Cardiac fibroblast (primary cell): ENCODE measurements around the gene LMBR1.
"Not testable (repeated sequence)": the region's sequence is repeated elsewhere in the genome, so short reads cannot be mapped to it uniquely, and the experiment has no call there.

ENCODE experiments used
- DNase-seq, 2 donors: peaks; one replicate each; pipeline versions ENCODE4 v3.0.0 to v3.0.0-alpha.2; 2010; ENCODE audit warnings: low read depth in 2 of 2
- H3K4me3 ChIP-seq, 2 donors: replicated peaks in 1 of 2; 1 replicate in 1 of 2; 2 replicates in 1 of 2; pipeline ENCODE4 v1.5.1; 2011; ENCODE audit warnings: low read depth in 2 of 2, low read length in 2 of 2, mild to moderate bottlenecking in 2 of 2, moderate library complexity in 1 of 2
- TF ChIP-seq, protein P1 (sequence below): IDR thresholded peaks from one replicate; pipeline ENCODE4 v1.5.1; 2011; ENCODE audit warnings: low read depth, mild to moderate bottlenecking, low read length, inconsistent platforms

LMBR1 gene

GRCh38 chr7:156858523-156858922 lies 34.5 kb downstream of the LMBR1 start:
- TF ChIP-seq, protein P1, sequence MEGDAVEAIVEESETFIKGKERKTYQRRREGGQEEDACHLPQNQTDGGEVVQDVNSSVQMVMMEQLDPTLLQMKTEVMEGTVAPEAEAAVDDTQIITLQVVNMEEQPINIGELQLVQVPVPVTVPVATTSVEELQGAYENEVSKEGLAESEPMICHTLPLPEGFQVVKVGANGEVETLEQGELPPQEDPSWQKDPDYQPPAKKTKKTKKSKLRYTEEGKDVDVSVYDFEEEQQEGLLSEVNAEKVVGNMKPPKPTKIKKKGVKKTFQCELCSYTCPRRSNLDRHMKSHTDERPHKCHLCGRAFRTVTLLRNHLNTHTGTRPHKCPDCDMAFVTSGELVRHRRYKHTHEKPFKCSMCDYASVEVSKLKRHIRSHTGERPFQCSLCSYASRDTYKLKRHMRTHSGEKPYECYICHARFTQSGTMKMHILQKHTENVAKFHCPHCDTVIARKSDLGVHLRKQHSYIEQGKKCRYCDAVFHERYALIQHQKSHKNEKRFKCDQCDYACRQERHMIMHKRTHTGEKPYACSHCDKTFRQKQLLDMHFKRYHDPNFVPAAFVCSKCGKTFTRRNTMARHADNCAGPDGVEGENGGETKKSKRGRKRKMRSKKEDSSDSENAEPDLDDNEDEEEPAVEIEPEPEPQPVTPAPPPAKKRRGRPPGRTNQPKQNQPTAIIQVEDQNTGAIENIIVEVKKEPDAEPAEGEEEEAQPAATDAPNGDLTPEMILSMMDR = no peak
- no peak overlapping the region for H3K4me3 ChIP-seq
- no peak for DNase-seq

DNA sequence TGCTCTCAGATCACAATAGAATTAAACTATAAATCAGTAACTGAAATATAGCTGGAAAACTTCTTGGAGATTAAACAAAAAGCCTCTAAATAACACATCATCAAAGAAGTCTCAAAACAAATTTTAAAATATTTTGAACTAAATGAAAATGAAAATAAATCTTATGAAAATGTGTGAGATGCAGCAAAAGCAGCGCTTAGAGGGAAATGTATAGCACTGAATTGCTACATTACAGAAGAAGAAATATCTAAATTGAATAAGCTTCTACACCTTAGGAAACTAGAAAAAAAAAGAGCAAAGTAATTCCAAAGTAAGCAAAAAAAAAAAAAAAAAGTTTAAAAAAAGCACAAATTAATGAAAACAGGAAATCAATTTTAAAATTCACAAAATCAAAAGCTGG lies 35.2 kb downstream of the LMBR1 start:
- H3K4me3 ChIP-seq = no peak overlapping the region
- TF ChIP-seq, protein P1 = no peak
- DNase-seq = no peak

DNA sequence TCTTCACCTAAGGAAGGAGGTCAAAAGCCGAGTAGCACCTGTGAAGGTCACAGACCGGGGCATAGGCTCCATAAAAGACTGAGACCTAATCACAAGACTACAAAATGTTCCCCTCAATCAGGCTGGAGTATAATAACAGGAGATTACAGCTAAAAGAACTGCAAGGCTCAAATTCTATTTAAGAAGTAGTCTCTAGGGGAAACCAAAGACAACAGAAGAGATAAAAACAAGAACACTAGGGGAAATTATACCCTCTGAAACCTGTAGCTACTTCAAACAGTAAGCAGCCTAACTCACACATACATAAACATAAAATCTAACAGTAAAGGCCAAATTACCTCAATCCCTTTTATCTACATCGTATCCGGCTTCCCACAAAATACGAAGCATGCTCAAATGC lies 38.3 kb downstream of the LMBR1 start:
- no peak overlapping the region for H3K4me3 ChIP-seq

DNA sequence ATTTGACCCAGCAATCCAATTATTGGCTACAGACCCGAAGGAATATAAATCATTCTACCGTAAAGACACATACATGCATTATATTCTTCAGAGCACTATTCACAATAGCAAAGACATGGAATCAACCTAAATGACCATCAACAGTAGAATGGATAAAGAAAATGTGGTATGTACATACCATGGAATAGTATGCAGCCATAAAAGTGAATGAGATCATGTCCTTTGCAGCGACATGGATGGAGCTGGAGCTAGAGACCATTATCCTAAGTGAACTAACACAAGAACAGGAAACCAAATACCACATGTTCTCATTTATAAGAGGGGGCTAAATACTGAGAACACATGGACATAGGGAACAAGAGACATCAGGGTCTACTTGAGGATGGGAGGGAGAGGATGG lies 44.0 kb downstream of the LMBR1 start:
- no peak overlapping the region for H3K4me3 ChIP-seq
- no peak for DNase-seq
- TF ChIP-seq, protein P1 = no peak

More for the DNA sequence above, 38.3 kb downstream of the LMBR1 start:
- no peak for DNase-seq
- TF ChIP-seq, protein P1 = no peak

GRCh38 chr7:156845379-156846101 lies 47.4 kb downstream of the LMBR1 start:
- TF ChIP-seq, protein P1 = no peak
- peak in 1 of 2 donors; percentile 11 for DNase-seq
- no peak overlapping the region for H3K4me3 ChIP-seq

- DNase-seq, H3K4me3 ChIP-seq: not testable (repeated sequence)
Measured at GRCh38 chr7:156843582-156843981, 49.4 kb downstream of the LMBR1 start.

GRCh38 chr7:156843157-156843556 lies 49.8 kb downstream of the LMBR1 start:
- no peak for DNase-seq
- TF ChIP-seq, protein P1 = no peak
- H3K4me3 ChIP-seq = no peak overlapping the region
